K562 (cell line): ENCODE data around the gene CDYL2. TPM values are rescaled to one million over a fixed set of nuclear protein-coding genes. Genes with fewer than 3 reads are reported as not detected.

Experiments
- ATAC-seq: fragments of 200-7000 bp; cut with Tn5 transposase; 3 replicates; pipeline ENCODE4 v1.9.1; 2020; ENCODE audit warnings: moderate library complexity
- BruUV-seq: library from RNA; stranded (reverse); fragments of 400-500 nt; replicated peaks from 2 replicates; lab custom pipeline; 2021; lab: Mats Ljungman, UMichigan
- CTCF ChIA-PET: fragments of 300-600 bp; formaldehyde crosslinking; extraction: SDS; loops from one replicate; lab custom pipeline; 2021; ENCODE audit warnings: low intra/inter-chr PET ratio; lab: Yijun Ruan, JAX
- POLR2A ChIA-PET: fragments of 300-600, 350-650 bp; sonication (Branson Sonifier 250); formaldehyde crosslinking; extraction: SDS; loops from one replicate; lab custom pipeline; 2021; ENCODE audit warnings: antibody characterized with exemption, inconsistent platforms; lab: Yijun Ruan, JAX
- DNase-seq, 4 experiments: peaks; one replicate each; pipeline versions ENCODE4 v3.0.0 to v3.0.0-alpha.2; 2011 to 2018; ENCODE audit warnings: low spot score in 3 of 4, mixed read lengths in 3 of 4; ENCODE audit errors: extremely low read depth in 1 of 4
- FAIRE-seq: peaks from 2 replicates; lab custom pipeline; 2011; peaks lifted over from hg19 to GRCh38; lab: Jason Lieb, UNC
- H2AFZ ChIP-seq: 2 replicates; pipeline ENCODE4 v1.6.0; 2011; ENCODE audit warnings: low read depth, low read length, control low read depth, inconsistent platforms
- H3K27ac ChIP-seq: fragments of 200-600 bp; 3 replicates; pipeline ENCODE4 v1.8.0; 2011; ENCODE audit warnings: low read depth, mild to moderate bottlenecking, control low read depth, inconsistent platforms, low read length, moderate library complexity, mixed read lengths; ENCODE audit errors: extremely low read depth
- H3K27me3 ChIP-seq, 2 experiments: fragments of 300-600 bp in 1 of 2; 2 replicates in 1 of 2; 3 replicates in 1 of 2; pipeline versions ENCODE4 v1.6.0 to v1.8.0; 2011; ENCODE audit warnings: inconsistent platforms in 2 of 2, low read length in 2 of 2, mild to moderate bottlenecking in 1 of 2, mixed read lengths in 1 of 2, moderate library complexity in 1 of 2; ENCODE audit not compliant: control insufficient read depth in 2 of 2, insufficient read depth in 2 of 2
- H3K36me3 ChIP-seq: fragments of 300-600 bp; 3 replicates; pipeline ENCODE4 v1.8.0; 2011; ENCODE audit warnings: mild to moderate bottlenecking, low read length, inconsistent platforms; ENCODE audit not compliant: control insufficient read depth, insufficient read depth
- H3K4me1 ChIP-seq, 2 experiments: fragments of 200-600 bp in 1 of 2; replicated peaks in 1 of 2; 2 replicates in 1 of 2; 3 replicates in 1 of 2; pipeline versions ENCODE4 v1.5.1 to v1.8.0; 2011; ENCODE audit warnings: inconsistent platforms in 2 of 2, low read length in 2 of 2, mild to moderate bottlenecking in 1 of 2, mixed read lengths in 1 of 2, moderate library complexity in 1 of 2; ENCODE audit not compliant: control insufficient read depth in 2 of 2, insufficient read depth in 2 of 2
- H3K4me2 ChIP-seq: 2 replicates; pipeline ENCODE4 v1.6.1; 2011; ENCODE audit warnings: low read length, control low read depth, inconsistent platforms, mixed read lengths; ENCODE audit not compliant: insufficient read depth
- H3K4me3 ChIP-seq: fragments of 200-600 bp; sonication (generic), shearing (Covaris generic); 2 replicates; pipeline ENCODE4 v1.5.1; 2016; ENCODE audit warnings: control low read depth, inconsistent platforms
- H3K79me2 ChIP-seq: fragments of 200-600 bp; 3 replicates; pipeline ENCODE4 v1.8.0; 2011; ENCODE audit warnings: low read length, inconsistent platforms; ENCODE audit not compliant: control insufficient read depth, insufficient read depth
- H3K9ac ChIP-seq, 2 experiments: 2 replicates each; pipeline versions ENCODE4 v1.6.0 to v1.6.1; 2011; ENCODE audit warnings: low read depth in 2 of 2, low read length in 2 of 2, control low read depth in 1 of 2, inconsistent platforms in 1 of 2, mild to moderate bottlenecking in 1 of 2, mixed read lengths in 1 of 2; ENCODE audit not compliant: insufficient read depth in 1 of 2
- H3K9me1 ChIP-seq: one replicate; pipeline ENCODE4 v1.6.0; 2011; ENCODE audit warnings: inconsistent platforms, mild to moderate bottlenecking, low read length, moderate library complexity; ENCODE audit not compliant: control insufficient read depth, insufficient read depth
- H3K9me3 ChIP-seq: replicated peaks from 2 replicates; pipeline ENCODE4 v1.5.1; 2011; ENCODE audit warnings: low read depth, low read length, inconsistent platforms; ENCODE audit not compliant: control insufficient read depth, insufficient read depth
- H4K20me1 ChIP-seq: replicated peaks from 2 replicates; pipeline ENCODE4 v1.6.1; 2011; ENCODE audit warnings: low read length, inconsistent platforms, mixed read lengths; ENCODE audit not compliant: control insufficient read depth, insufficient read depth
- BRD9 ChIP-seq: fragments of 450-650 bp; IDR thresholded peaks from 2 replicates; pipeline ENCODE4 v1.6.1; 2018; ENCODE audit warnings: low read depth; ENCODE audit not compliant: partially characterized antibody
- ELF2 ChIP-seq: fragments of 250-450 bp; sonication (Bioruptor Pico); IDR thresholded peaks from 2 replicates; pipeline ENCODE4 v1.5.0; 2021; ENCODE audit warnings: mild to moderate bottlenecking
- FUS ChIP-seq: fragments of 200-400 bp; formaldehyde crosslinking; optimal IDR thresholded peaks from 2 replicates; pipeline ENCODE3; 2017; ENCODE audit warnings: low read depth, low read length
- HMG20A ChIP-seq: fragments of 450-650 bp; formaldehyde crosslinking; conservative IDR thresholded peaks from 2 replicates; pipeline ENCODE4 v1.4.0; 2020; ENCODE audit warnings: mild to moderate bottlenecking, mixed read lengths
- KAT7 ChIP-seq: sonication (generic); formaldehyde crosslinking; IDR thresholded peaks from 2 replicates; pipeline ENCODE4 v1.8.0; 2022; ENCODE audit warnings: missing genetic modification reagents, mild to moderate bottlenecking, borderline replicate concordance
- L3MBTL2 ChIP-seq: fragments of 450-650 bp; IDR thresholded peaks from 2 replicates; pipeline ENCODE4 v1.6.1; 2016; ENCODE audit warnings: mild to moderate bottlenecking, moderate library complexity
- MAFG ChIP-seq: fragments of 450-650 bp; conservative IDR thresholded peaks from 2 replicates; pipeline ENCODE4 v1.6.1; 2016; ENCODE audit warnings: missing genetic modification characterization, missing compliant biosample characterization
- PPARD ChIP-seq: fragments of 250-450 bp; sonication (Bioruptor Pico); IDR thresholded peaks from 2 replicates; pipeline ENCODE4 v1.8.0; 2022; ENCODE audit warnings: inconsistent platforms, mild to moderate bottlenecking, moderate library complexity
- PRMT5 ChIP-seq: sonication (generic); formaldehyde crosslinking; IDR thresholded peaks from 2 replicates; pipeline ENCODE4 v1.5.0; 2020; ENCODE audit warnings: missing genetic modification reagents
- RB1 ChIP-seq: fragments of 450-650 bp; IDR thresholded peaks from 2 replicates; pipeline ENCODE4 v1.6.1; 2017; ENCODE audit warnings: low read depth, mild to moderate bottlenecking
- TRIM24 ChIP-seq, 2 experiments: fragments of 450-650 bp; IDR thresholded peaks; 2 replicates each; pipeline ENCODE4 v1.6.1; 2016
- WGBS: fragments of 100-300 bp; shearing (Covaris generic); methylation state at CpG from one replicate; pipeline ENCODE4 v1.1.6; 2016; ENCODE audit warnings: low coverage, mixed read lengths; ENCODE audit not compliant: insufficient coverage; ENCODE audit errors: missing lambda C conversion rate; 5-methylcytosine and 5-hydroxymethylcytosine counted together
- in situ Hi-C: fragments of 300-500 bp; cut with MboI; formaldehyde crosslinking; loops from 4 replicates; pipeline ENCODE4 v1.15.0; 2018; ENCODE audit warnings: inconsistent platforms, mixed read lengths
- intact Hi-C: fragments of 100-400 bp; cut with micrococcal nuclease; formaldehyde crosslinking; loops from 2 replicates; pipeline ENCODE4 v1.14.2; 2022
- polyA plus RNA-seq, 8 experiments: library from polyadenylated mRNA; depleted of rRNA in 4 of 8; stranded (reverse) in 5 of 8; unstranded in 3 of 8; fragments of >200 nt; fragmentation: Nextera tagmentation in 2 of 8; fragmentation: Illumina TruSeq in 1 of 8; extraction: Ambion mirVana in 2 of 8; extraction: Trizol in 1 of 8; gene quantifications; 2 replicates each; pipeline versions ENCODE4 v1.2.1 to v1.2.3, GENCODE V29; 2011 to 2014; ENCODE audit warnings: inconsistent platforms in 1 of 8, missing spikeins in 1 of 8
- total RNA-seq, 7 experiments: library from RNA; depleted of rRNA in 6 of 7; stranded (reverse); fragments of >200 nt in 6 of 7; fragmentation: Illumina TruSeq in 2 of 7; extraction: Trizol in 2 of 7; gene quantifications; 2 replicates each; pipeline versions ENCODE4 v1.2.1 to v1.2.3, GENCODE V29; 2011 to 2021; ENCODE audit warnings: low replicate concordance in 1 of 7
- TF ChIP-seq, protein P1 (sequence below): sonication (generic); formaldehyde crosslinking; IDR thresholded peaks from 2 replicates; pipeline ENCODE4 v1.8.0; 2023; ENCODE audit warnings: mild to moderate bottlenecking, missing genetic modification reagents
- TF ChIP-seq, protein P2 (sequence below): fragments of 450-650 bp; IDR thresholded peaks from 2 replicates; pipeline ENCODE4 v1.6.1; 2017; ENCODE audit warnings: antibody characterized with exemption

Gene CDYL2
- total and polyA plus RNA-seq, 9 of the 15 experiments (the other 6 are each of a cell fraction or from before 2014, with no cell fraction given), result under 0.01 to 0.04 (median 0.01) TPM; not detected in 6

DNA sequence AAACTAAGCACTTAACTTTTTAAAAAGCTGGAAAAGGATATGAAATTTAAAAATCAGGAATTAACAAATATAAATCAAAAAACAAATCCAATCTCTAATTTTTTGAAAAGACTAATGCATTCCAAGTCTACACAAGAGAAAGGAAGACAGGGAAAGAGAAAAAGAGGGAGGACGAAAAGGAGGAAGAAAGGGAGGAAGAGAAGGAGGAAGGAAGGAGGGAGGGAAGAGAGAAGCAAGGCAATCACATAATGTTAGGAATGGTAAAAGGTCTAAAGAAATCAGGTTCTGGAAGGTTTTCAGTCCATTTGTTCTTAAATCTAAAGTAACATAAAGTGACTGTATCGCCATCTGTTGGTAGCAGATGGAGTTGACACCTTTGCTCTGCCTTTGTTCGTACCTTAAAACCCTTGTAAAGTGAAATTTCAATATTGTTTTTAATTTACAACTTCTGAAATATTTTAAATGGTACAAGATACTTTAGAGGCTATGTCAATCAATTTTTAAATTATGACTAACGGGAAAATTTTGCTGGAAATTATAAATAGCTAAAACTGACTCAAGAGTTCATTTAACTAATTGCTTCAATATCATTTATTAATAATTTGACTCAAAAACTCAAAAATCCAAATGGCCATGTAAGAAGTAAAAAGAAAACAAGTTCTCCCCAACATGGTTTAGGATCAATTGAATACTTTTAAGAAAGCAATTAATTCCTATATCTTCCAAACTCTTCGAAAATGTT lies 20.4 kb upstream of the CDYL2 start (continued):
- no peak for TF ChIP-seq ELF2 (CRISPR knock-in tag)

DNA sequence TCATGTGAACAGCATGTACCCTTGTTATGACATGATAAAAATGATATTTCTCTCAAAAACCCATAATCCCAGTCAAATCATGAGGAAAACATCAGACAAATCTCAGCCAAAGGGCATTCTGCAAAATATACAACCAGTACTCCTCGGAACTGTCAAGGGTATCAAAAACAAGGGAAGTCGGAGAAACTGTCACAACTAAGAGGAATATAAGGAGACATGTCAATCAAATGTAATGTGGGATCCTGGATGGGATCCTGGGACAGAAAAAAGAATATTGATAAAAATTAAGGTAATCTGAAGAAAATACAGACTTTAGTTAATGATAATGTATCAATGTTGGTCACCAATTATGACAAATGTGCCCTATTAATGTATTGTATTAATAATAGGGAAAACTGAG lies 15.6 kb upstream of the CDYL2 start:
- WGBS, result 3% methylated on average over 2 of the region's 2 CpGs
- no peaks in the 10 kb centered on the region for H3K9me3 ChIP-seq
- POLR2A ChIA-PET, result no interaction called here
- intact Hi-C loops, result no loop called here
- no peaks in the 10 kb centered on the region for H3K9me1 ChIP-seq
- BruUV-seq, result no TSS peak
- no peak overlapping the region for H2AFZ ChIP-seq
- FAIRE-seq, result no peak
- no peak for ATAC-seq
- no peak overlapping the region for H3K9ac ChIP-seq
- in situ Hi-C loops, result no loop called here
- H3K27me3 ChIP-seq, result no peaks in the 10 kb centered on the region; a peak in 2 of 5 replicates
- no peak overlapping the region for H3K4me2 ChIP-seq
- no peaks in the 10 kb centered on the region for H4K20me1 ChIP-seq
- H3K79me2 ChIP-seq, result no peaks in the 10 kb centered on the region
- no peak overlapping the region for H3K27ac ChIP-seq
- no peak overlapping the region for H3K4me3 ChIP-seq
- no peak for DNase-seq
- TF ChIP-seq FUS, result no peak
- TF ChIP-seq L3MBTL2, result no peak
- TF ChIP-seq PRMT5 (CRISPR knock-in tag), result no peak
- no peak for TF ChIP-seq BRD9
- no peak for TF ChIP-seq RB1
- TF ChIP-seq, protein P1, sequence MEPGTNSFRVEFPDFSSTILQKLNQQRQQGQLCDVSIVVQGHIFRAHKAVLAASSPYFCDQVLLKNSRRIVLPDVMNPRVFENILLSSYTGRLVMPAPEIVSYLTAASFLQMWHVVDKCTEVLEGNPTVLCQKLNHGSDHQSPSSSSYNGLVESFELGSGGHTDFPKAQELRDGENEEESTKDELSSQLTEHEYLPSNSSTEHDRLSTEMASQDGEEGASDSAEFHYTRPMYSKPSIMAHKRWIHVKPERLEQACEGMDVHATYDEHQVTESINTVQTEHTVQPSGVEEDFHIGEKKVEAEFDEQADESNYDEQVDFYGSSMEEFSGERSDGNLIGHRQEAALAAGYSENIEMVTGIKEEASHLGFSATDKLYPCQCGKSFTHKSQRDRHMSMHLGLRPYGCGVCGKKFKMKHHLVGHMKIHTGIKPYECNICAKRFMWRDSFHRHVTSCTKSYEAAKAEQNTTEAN (CRISPR knock-in tag), result no peak
- no peak for TF ChIP-seq TRIM24 (IDR thresholded peaks at IDR 0.05)
- no peak for TF ChIP-seq PPARD (CRISPR knock-in tag)
- no peak for TF ChIP-seq MAFG (tag)
- TF ChIP-seq, protein P2, sequence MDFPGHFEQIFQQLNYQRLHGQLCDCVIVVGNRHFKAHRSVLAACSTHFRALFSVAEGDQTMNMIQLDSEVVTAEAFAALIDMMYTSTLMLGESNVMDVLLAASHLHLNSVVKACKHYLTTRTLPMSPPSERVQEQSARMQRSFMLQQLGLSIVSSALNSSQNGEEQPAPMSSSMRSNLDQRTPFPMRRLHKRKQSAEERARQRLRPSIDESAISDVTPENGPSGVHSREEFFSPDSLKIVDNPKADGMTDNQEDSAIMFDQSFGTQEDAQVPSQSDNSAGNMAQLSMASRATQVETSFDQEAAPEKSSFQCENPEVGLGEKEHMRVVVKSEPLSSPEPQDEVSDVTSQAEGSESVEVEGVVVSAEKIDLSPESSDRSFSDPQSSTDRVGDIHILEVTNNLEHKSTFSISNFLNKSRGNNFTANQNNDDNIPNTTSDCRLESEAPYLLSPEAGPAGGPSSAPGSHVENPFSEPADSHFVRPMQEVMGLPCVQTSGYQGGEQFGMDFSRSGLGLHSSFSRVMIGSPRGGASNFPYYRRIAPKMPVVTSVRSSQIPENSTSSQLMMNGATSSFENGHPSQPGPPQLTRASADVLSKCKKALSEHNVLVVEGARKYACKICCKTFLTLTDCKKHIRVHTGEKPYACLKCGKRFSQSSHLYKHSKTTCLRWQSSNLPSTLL, result no peak
- no peak for TF ChIP-seq HMG20A (CRISPR knock-in tag)
- no peak for TF ChIP-seq KAT7 (CRISPR knock-in tag)
- H3K4me1 ChIP-seq, result no peaks in the 10 kb centered on the region
- CTCF ChIA-PET, result no interaction called here
- H3K36me3 ChIP-seq, result no peaks in the 10 kb centered on the region
